ENCODE data around the gene FCER1A.
"Not testable (repeated sequence)": the region's sequence is repeated elsewhere in the genome, so short reads cannot be mapped to it uniquely, and the experiment has no call there.

The FCER1A gene

GRCh38 chr1:159302095-159302494 lies at the start of gene FCER1A:
Gene FCER1A (plus strand): TSS chr1:159302336. CDS start chr1:159302365, 29 bp downstream.
- DNase-seq, result peak; percentile 80

DNA sequence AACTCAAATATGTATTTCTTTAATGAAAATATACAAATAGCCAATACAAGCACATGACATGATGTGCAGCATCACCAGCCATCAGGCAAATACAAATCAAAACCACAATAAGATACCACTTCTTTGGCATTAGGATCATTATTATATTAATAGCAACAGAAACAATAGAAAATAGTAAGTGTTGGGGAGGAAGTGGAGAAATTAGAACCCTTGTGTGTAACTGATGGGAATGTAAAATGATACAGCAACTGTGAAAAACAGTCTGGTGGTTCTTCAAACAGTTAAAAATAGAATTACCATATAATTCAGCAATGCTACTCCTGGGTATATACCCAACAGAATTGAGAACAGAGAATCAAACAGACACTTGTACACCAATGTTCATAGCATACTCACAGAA lies 40.8 kb upstream of the FCER1A start:
- no peak for DNase-seq

GRCh38 chr1:159261721-159262494 lies 40.2 kb upstream of the FCER1A start:
- no peak for DNase-seq

DNA sequence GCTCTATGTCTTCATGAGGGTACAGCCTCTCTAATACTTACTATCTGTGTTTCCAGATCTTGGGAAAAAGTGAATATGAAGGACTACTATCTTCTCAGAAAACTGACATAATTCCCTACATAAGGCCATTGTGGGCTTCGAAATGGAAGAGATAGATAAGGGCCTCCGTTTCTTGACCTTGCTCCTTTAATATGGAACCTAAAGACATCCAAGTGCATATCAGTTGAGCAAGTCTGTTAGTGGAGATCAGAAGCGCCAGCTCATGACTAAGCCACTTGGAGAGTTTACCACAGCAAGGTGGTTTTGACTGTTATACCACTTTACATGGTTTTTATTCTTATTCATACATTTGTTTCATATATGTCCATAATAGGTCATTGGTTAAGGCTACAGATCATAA lies 35.3 kb upstream of the FCER1A start:
- peak; percentile 95 for DNase-seq

- DNase-seq, result peak; percentile 28
Measured at GRCh38 chr1:159274631-159275030, 27.5 kb upstream of the FCER1A start.

- no peak for DNase-seq
Measured at GRCh38 chr1:159275891-159276290, 26.2 kb upstream of the FCER1A start.

DNA sequence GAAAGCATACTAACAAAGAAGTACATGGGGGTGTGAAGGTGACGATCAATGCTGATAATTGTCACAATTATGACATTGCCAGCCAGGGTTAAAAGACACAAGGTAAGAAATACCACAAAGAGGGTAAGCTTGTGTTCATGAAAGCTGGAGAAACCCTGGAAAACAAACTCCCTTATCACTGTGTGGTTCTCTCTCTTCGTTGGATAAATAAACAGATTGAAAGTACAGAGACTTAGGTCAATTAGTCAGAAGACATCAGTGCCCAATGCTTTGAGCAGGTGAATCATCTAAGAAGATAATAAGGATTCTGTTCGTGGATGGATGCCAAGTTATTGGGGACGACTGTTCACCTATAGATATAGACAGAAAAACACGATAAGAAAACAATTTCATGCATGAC lies 22.4 kb upstream of the FCER1A start:
- DNase-seq, result no peak

- DNase-seq, result no peak
Measured at GRCh38 chr1:159282118-159282517, 20.0 kb upstream of the FCER1A start.

DNA sequence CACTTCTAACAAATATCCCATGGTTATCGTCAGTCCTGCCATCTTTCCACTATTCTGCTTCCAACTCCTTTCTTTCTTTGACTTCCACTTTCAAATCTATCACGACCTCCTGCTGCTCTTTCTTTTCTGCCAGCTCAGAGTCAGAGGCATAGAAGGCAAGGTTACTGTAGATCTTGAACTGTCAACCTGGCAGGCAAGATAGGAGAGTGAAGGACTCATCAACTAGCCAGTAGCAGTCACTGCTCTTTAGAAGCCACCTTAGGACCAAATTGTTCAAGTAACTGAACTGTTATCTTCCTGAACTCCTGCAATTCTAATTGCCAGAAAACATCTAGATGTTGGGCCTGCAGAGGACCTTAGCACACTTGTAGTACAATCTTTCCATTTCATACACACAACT lies 13.1 kb upstream of the FCER1A start:
- DNase-seq, result peak; percentile 69

- no peak for DNase-seq
Measured at GRCh38 chr1:159291424-159291823, 10.7 kb upstream of the FCER1A start.

- no peak for DNase-seq
Measured at GRCh38 chr1:159296706-159297375, 5.3 kb upstream of the FCER1A start.

- no peak for DNase-seq
Measured at GRCh38 chr1:159300146-159300545, 2.0 kb upstream of the FCER1A start.

DNA sequence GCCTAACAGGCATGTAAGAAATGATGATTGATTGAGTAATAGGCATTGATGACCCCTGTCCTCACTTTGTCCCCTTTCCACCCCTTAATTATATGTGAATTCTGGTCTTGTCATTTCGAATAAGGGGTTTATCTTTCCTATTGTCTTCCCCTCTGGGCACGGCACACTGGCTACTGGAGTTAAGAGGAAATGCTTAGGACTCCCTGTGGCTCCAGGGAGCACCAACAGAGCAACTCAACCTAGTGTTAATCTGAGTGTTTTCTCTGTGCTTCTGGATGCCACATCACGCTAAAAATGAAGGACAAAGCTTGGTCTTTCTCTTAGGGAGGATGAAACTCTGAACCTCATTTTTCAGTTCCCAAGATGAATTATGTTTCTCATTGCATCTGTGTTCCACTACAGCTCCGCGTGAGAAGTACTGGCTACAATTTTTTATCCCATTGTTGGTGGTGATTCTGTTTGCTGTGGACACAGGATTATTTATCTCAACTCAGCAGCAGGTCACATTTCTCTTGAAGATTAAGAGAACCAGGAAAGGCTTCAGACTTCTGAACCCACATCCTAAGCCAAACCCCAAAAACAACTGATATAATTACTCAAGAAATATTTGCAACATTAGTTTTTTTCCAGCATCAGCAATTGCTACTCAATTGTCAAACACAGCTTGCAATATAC lies 5.3 kb downstream of the FCER1A start:
- peak; percentile 95 for DNase-seq

DNA sequence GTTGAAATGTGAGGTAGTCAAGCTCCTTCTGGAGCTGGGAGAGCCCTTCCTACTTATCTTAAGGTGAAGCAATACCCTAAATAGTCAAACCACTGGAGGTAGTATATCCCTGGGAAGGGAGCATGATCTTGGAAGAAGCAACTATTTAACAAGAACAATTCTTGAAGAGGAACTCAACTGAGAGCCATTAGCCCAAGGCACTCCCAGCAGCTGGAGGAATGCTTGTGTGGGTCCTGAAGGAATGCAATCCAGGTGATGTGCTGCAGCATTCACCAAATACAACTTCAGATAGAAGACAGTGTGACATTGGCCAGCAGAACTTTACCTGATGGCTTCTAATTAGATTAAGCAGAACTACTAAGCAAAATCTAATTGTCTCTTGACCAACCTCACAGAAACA lies 9.5 kb downstream of the FCER1A start:
- no peak for DNase-seq

DNA sequence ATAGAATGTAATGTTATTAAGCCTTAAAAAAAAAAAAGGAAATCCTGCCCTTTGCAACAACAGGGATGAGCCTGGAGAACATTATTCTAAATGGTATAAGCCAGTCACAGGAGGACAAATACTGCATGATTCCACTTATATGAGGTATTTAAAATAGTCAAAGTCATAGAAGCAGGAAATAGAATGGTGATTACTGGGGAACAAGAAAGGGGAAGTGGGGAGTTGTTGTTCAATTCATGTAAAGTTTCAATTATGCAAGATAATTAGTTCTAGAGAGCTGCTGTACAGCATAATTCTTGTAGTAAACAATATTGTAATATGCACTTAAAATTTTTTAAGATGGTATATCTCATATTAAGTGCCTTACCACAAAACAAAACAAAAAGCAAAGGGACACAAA lies 13.2 kb downstream of the FCER1A start:
- peak; percentile 75 for DNase-seq

GRCh38 chr1:159318784-159319551 lies 16.8 kb downstream of the FCER1A start:
- no peak for DNase-seq

GRCh38 chr1:159334797-159335196 lies 32.7 kb downstream of the FCER1A start:
- DNase-seq, result peak; percentile 29

GRCh38 chr1:159338018-159338417 lies 35.9 kb downstream of the FCER1A start:
- no peak for DNase-seq

- DNase-seq, result peak; percentile 61
Measured at GRCh38 chr1:159339536-159339935, 37.4 kb downstream of the FCER1A start.

- no peak for DNase-seq
Measured at GRCh38 chr1:159341736-159342135, 39.6 kb downstream of the FCER1A start.

- peak; percentile 69 for DNase-seq
Measured at GRCh38 chr1:159342761-159343425, 40.8 kb downstream of the FCER1A start.

GRCh38 chr1:159349374-159349773 lies 47.2 kb downstream of the FCER1A start:
- not testable (repeated sequence) for DNase-seq

DNA sequence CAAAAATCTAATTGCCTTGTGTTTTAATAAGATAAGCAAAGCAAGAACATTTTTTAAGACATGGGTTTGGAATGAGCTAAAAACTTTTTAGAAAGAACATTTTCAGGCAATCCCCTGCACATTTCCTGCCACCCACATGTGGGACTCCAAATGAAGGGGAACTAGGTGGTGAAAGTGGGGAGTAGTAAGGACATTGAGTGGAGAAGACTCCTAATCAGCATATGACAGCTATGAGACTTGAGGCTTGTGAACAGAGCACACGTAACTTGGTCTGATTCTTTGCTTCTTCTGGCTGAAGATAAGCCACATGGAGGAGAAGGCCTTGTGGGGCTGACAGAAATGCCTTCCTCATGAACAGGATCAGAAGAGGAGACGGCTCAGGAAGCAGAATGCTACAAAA lies 50.3 kb downstream of the FCER1A start:
- DNase-seq, result peak; percentile 91
